Astrocyte (in vitro differentiated cells and primary cell): ENCODE data around the gene KPNA2.

ENCODE experiments used
- CTCF ChIP-seq: IDR thresholded peaks from 2 replicates; pipeline ENCODE4 v1.5.1; 2011; ENCODE audit warnings: low read depth, mild to moderate bottlenecking, inconsistent platforms, low read length, moderate library complexity; ENCODE audit not compliant: insufficient read depth
- EZH2 ChIP-seq: IDR thresholded peaks from 2 replicates; pipeline ENCODE4 v1.6.1; 2012; ENCODE audit warnings: mild to moderate bottlenecking, low read length, inconsistent platforms; ENCODE audit not compliant: insufficient read depth

DNA sequence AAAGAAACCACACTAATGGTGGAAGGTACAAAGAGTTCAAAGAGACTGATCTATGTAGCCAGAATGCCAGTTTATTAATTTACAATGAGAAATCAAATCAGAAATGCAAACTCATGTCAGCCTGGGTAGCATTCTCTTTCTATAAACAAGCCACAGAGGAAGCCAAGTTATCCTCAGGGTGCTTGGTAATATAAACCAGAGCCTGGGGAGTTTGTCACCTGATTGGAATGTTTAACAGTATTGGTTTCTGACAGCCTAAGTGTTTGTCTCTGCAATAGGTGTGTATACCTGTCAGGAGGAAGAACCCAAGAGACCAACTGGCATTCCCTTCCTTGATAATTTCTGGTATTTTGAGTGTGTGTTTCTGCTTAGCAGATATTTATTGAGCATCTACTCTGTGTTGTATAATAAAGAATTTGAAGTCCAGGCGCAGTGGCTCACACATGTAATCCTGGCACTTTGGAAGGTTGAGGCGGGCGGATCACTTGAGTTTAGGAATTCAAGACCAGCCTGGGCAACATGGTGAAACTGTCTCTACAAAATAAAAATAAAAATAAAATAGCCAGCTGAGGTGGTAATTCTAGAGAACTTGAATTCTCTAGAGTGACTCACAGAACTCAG lies 36.1 kb upstream of the KPNA2 start:
- no peak for TF ChIP-seq CTCF
- TF ChIP-seq EZH2, result no peak
